Inferior parietal cortex (tissue), 1 donor: ENCODE measurements around the gene PGM5.

Experiments used
- DNase-seq: peaks from one replicate; pipeline ENCODE4 v3.0.0-alpha.2; 2016; ENCODE audit errors: extremely low spot score

The PGM5 gene

GRCh38 chr9:68495247-68495646 is 138.8 kb downstream of the PGM5 start:
- DNase-seq: no peak

- DNase-seq: no peak
Observed at GRCh38 chr9:68496356-68496755, 139.9 kb downstream of the PGM5 start.

GRCh38 chr9:68497629-68498028 is 141.2 kb downstream of the PGM5 start:
- DNase-seq: no peak

GRCh38 chr9:68498816-68499215 is 142.4 kb downstream of the PGM5 start:
- DNase-seq: no peak

GRCh38 chr9:68500457-68501381 is 144.3 kb downstream of the PGM5 start:
- no peak for DNase-seq

GRCh38 chr9:68502279-68502678 is 145.9 kb downstream of the PGM5 start:
- no peak for DNase-seq

- DNase-seq: no peak
Observed at GRCh38 chr9:68505681-68506409, 149.4 kb downstream of the PGM5 start.

- DNase-seq: no peak
Observed at GRCh38 chr9:68506551-68506950, 150.1 kb downstream of the PGM5 start.

- DNase-seq: peak; percentile 36
Observed at GRCh38 chr9:68507130-68507805, 150.9 kb downstream of the PGM5 start.

GRCh38 chr9:68507806-68508145 is 151.4 kb downstream of the PGM5 start:
- no peak for DNase-seq

GRCh38 chr9:68508547-68508946 is 152.1 kb downstream of the PGM5 start:
- DNase-seq: no peak

GRCh38 chr9:68509689-68510088 is 153.3 kb downstream of the PGM5 start:
- DNase-seq: no peak

GRCh38 chr9:68513385-68513784 is 157.0 kb downstream of the PGM5 start:
- DNase-seq: no peak

GRCh38 chr9:68513981-68514380 is 157.6 kb downstream of the PGM5 start:
- DNase-seq: no peak

- DNase-seq: no peak
Observed at GRCh38 chr9:68515326-68516017, 159.1 kb downstream of the PGM5 start.

GRCh38 chr9:68522131-68522530 is 165.7 kb downstream of the PGM5 start:
- no peak for DNase-seq

GRCh38 chr9:68522954-68523353 is 166.5 kb downstream of the PGM5 start:
- no peak for DNase-seq

- no peak for DNase-seq
Observed at GRCh38 chr9:68523367-68523936, 167.0 kb downstream of the PGM5 start.

- DNase-seq: no peak
Observed at GRCh38 chr9:68530618-68531017, 174.2 kb downstream of the PGM5 start.

GRCh38 chr9:68532131-68532530 is 175.7 kb downstream of the PGM5 start:
- DNase-seq: no peak

GRCh38 chr9:68533678-68534077 is 177.3 kb downstream of the PGM5 start:
- DNase-seq: no peak
